WTC11 (cell line): Measurements from ENCODE around the gene RUSF1.

Experiments
- E2F4 ChIP-seq: sonication (generic); formaldehyde crosslinking; IDR thresholded peaks from 2 replicates; pipeline ENCODE4 v1.8.1; 2022; ENCODE audit warnings: low read depth, mild to moderate bottlenecking, moderate library complexity, missing genetic modification reagents, borderline replicate concordance
- MAX ChIP-seq: sonication (generic); formaldehyde crosslinking; IDR thresholded peaks from 2 replicates; pipeline ENCODE4 v1.8.0; 2022; ENCODE audit warnings: mild to moderate bottlenecking, missing genetic modification reagents
- TEAD4 ChIP-seq: sonication (generic); formaldehyde crosslinking; IDR thresholded peaks from 2 replicates; pipeline ENCODE4 v1.8.0; 2022; ENCODE audit warnings: mild to moderate bottlenecking, missing genetic modification reagents
- ZNF121 ChIP-seq: sonication (generic); formaldehyde crosslinking; IDR thresholded peaks from 2 replicates; pipeline ENCODE4 v1.8.0; 2023; ENCODE audit warnings: missing genetic modification reagents
- TF ChIP-seq, protein P1 (sequence below): fragments of 200-600 bp; IDR thresholded peaks from 2 replicates; pipeline ENCODE4 v1.8.0; 2022; ENCODE audit warnings: antibody characterized with exemption

DNA sequence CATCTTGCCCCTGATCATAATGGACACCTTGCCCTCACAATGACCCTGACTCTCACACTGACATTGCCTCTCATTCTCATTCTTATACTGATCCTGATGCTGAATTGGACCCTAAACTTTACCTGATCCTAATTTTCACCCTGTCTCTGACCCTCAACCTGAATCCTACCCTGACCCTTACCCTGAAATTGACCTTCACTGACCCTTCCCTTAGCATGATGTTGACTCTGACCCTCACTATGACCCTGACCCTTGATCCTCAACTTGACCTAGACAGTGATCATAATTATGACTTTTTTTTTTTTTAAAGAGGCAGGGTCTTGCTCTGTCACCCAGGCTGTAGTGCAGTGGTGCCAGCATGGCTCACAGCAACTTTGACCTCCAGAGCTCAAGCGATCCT lies 22.9 kb upstream of the RUSF1 start:
- TF ChIP-seq ZNF121 (CRISPR knock-in tag): no peak
- TF ChIP-seq, protein P1, sequence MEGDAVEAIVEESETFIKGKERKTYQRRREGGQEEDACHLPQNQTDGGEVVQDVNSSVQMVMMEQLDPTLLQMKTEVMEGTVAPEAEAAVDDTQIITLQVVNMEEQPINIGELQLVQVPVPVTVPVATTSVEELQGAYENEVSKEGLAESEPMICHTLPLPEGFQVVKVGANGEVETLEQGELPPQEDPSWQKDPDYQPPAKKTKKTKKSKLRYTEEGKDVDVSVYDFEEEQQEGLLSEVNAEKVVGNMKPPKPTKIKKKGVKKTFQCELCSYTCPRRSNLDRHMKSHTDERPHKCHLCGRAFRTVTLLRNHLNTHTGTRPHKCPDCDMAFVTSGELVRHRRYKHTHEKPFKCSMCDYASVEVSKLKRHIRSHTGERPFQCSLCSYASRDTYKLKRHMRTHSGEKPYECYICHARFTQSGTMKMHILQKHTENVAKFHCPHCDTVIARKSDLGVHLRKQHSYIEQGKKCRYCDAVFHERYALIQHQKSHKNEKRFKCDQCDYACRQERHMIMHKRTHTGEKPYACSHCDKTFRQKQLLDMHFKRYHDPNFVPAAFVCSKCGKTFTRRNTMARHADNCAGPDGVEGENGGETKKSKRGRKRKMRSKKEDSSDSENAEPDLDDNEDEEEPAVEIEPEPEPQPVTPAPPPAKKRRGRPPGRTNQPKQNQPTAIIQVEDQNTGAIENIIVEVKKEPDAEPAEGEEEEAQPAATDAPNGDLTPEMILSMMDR: no peak
- TF ChIP-seq MAX (CRISPR knock-in tag): no peak
- no peak for TF ChIP-seq E2F4 (CRISPR knock-in tag)
- no peak for TF ChIP-seq TEAD4 (CRISPR knock-in tag)
